ENCODE data around the gene TFRC.

DNA sequence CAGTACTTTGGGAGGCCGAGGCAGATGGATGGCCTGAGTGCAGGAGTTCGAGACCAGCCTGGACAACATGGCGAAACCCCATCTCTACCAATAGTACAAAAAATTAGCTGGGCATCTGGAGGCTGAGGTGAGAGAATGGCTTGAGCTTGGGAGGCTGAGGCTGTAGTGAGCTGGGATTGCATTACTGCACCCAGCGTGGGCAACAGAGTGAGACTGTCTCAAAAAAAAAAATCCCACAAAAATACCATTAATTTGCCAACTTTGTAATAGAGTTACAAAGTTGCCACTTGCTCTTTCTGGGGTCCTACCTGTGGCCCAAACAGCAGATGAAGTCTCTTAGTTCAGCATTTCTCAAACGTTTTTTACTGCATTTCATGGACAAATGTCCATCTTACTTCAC, 6.0 kb upstream of the TFRC start:
- no peak for TF ChIP-seq POLR2A (IDR thresholded peaks at IDR 0.05)
- TF ChIP-seq, protein P1, sequence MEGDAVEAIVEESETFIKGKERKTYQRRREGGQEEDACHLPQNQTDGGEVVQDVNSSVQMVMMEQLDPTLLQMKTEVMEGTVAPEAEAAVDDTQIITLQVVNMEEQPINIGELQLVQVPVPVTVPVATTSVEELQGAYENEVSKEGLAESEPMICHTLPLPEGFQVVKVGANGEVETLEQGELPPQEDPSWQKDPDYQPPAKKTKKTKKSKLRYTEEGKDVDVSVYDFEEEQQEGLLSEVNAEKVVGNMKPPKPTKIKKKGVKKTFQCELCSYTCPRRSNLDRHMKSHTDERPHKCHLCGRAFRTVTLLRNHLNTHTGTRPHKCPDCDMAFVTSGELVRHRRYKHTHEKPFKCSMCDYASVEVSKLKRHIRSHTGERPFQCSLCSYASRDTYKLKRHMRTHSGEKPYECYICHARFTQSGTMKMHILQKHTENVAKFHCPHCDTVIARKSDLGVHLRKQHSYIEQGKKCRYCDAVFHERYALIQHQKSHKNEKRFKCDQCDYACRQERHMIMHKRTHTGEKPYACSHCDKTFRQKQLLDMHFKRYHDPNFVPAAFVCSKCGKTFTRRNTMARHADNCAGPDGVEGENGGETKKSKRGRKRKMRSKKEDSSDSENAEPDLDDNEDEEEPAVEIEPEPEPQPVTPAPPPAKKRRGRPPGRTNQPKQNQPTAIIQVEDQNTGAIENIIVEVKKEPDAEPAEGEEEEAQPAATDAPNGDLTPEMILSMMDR (IDR thresholded peaks at IDR 0.05), result no peak
